ENCODE measurements around the gene PLB1.

PLB1 gene

GRCh38 chr2:28505361-28505760 is 9.5 kb downstream of the PLB1 start:
- no peak for DNase-seq

- no peak for DNase-seq
Observed at GRCh38 chr2:28506112-28506910, 10.5 kb downstream of the PLB1 start.

- no peak for DNase-seq
Observed at GRCh38 chr2:28507796-28508764, 12.2 kb downstream of the PLB1 start.

- DNase-seq = no peak
Observed at GRCh38 chr2:28509361-28509760, 13.5 kb downstream of the PLB1 start.

- no peak for DNase-seq
Observed at GRCh38 chr2:28510184-28510583, 14.3 kb downstream of the PLB1 start.

GRCh38 chr2:28511871-28512606 is 16.2 kb downstream of the PLB1 start:
- DNase-seq = no peak

GRCh38 chr2:28512607-28512965 is 16.7 kb downstream of the PLB1 start:
- DNase-seq = no peak

- no peak for DNase-seq
Observed at GRCh38 chr2:28513097-28513496, 17.2 kb downstream of the PLB1 start.

GRCh38 chr2:28515176-28515751 is 19.4 kb downstream of the PLB1 start:
- no peak for DNase-seq

GRCh38 chr2:28516430-28516829 is 20.6 kb downstream of the PLB1 start:
- no peak for DNase-seq

GRCh38 chr2:28516950-28517349 is 21.1 kb downstream of the PLB1 start:
- DNase-seq = no peak

- DNase-seq = no peak
Observed at GRCh38 chr2:28521663-28522062, 25.8 kb downstream of the PLB1 start.

- no peak for DNase-seq
Observed at GRCh38 chr2:28522481-28522880, 26.6 kb downstream of the PLB1 start.

- DNase-seq = no peak
Observed at GRCh38 chr2:28523902-28524301, 28.0 kb downstream of the PLB1 start.

GRCh38 chr2:28525481-28525880 is 29.6 kb downstream of the PLB1 start:
- no peak for DNase-seq

- DNase-seq = no peak
Observed at GRCh38 chr2:28526527-28527132, 30.8 kb downstream of the PLB1 start.

GRCh38 chr2:28527196-28527595 is 31.3 kb downstream of the PLB1 start:
- no peak for DNase-seq

- no peak for DNase-seq
Observed at GRCh38 chr2:28528206-28528605, 32.3 kb downstream of the PLB1 start.

- DNase-seq = no peak
Observed at GRCh38 chr2:28530782-28531181, 34.9 kb downstream of the PLB1 start.

- no peak for DNase-seq
Observed at GRCh38 chr2:28532399-28532798, 36.5 kb downstream of the PLB1 start.

GRCh38 chr2:28533044-28533680 is 37.3 kb downstream of the PLB1 start:
- no peak for DNase-seq

- DNase-seq = no peak
Observed at GRCh38 chr2:28534817-28535216, 39.0 kb downstream of the PLB1 start.
